ENCODE results near the gene CYP2D6.
"Not testable (repeated sequence)": the region's sequence is repeated elsewhere in the genome, so short reads cannot be mapped to it uniquely, and the experiment has no call there.

The CYP2D6 gene

DNA sequence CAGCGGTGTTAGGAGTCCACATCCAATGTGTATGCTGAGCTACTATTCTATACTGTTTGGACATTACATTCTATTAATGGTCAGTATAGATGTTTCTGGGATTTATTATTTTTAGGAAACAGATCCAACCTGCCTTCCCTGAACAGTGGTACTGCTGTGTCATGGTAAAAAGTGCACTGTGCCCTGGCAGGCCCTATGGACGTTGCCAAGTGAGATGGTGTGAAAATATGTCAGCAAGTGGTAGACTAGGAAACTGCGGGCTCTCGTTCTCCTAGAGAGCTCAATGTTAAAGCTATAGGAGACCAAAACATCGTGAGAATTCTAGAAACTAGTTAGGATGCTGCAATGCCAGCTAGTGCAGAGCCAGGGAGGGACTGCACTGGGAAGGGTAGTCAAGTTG lies 26.0 kb upstream of the CYP2D6 start:
- DNase-seq: no peak

DNA sequence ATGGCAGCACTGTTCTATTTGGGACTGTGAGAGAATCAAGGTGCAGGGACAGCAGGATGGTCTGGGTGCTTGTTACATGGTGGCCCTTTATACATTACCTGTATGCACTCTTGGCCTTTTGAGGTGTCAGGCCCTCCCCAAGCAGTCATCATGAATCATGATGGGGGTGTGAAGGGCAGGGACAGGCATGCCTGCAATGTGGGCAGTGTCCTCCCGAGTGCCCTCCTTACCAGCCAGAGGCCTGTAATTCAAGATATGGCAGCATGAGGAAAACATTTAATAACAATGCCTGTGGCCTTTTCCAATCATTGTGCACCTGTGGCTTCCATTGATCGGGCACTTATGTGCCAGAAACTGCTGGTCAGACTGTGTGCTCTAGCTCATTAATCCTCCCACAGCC lies 25.5 kb upstream of the CYP2D6 start:
- no peak for DNase-seq

DNA sequence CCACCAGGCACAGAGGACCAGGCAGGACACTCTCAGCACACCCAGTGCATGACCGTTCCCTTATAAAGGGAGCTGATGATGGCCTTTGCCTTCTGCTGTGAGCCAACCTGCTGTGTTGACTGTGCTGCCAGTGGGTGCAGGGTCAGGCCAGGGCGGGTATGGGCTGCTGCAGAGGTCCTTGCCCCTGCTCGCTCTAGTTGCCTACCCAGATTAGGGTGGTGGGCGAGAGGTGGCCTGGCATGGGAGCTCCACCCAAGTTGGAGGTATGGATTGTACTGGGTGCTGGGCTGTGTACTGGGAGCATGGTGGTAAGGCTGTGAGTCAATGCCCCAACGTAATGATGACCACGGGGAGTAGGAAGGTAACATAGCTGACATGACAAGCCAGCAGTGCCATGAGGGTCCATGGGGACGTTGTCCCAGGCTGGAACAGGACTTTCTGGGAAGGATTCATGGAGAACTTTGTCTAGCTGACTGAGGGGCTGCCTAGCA lies 24.5 kb upstream of the CYP2D6 start:
- no peak for DNase-seq

DNA sequence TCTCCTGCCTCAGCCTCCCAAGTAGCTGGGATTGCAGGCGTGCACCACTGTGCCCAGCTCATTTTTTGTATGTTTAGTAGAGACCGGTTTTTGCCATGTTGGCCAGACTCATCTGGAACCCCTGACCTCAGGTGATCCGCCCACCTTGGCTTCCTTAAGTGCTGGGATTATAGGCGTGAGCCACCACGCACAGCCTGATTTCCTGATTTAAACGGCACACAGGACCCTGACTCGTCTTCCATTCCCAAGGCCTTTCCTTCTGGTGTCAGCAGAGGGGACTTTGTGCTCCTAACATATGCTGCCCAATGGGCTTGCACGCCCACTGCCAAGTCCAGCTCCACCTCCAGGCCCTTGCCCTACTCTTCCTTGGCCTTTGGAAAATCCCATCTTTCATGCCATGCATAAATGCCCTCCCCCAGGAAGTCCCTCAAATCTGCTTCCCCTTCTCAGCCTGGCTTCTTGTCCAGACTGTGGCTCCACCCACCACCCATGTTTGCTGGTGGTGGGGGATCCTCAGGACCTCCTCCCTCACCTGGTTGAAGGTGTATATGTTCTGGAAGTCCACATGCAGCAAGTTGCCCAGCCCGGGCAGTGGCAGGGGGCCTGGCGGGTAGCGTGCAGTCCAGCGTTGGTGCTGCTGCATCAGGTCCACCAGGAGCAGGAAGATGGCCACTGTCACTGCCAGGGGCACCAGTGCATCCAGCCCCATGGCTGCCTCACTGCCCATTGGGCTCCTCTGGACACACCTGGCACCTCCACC lies 23.9 kb upstream of the CYP2D6 start:
- DNase-seq: no peak

DNA sequence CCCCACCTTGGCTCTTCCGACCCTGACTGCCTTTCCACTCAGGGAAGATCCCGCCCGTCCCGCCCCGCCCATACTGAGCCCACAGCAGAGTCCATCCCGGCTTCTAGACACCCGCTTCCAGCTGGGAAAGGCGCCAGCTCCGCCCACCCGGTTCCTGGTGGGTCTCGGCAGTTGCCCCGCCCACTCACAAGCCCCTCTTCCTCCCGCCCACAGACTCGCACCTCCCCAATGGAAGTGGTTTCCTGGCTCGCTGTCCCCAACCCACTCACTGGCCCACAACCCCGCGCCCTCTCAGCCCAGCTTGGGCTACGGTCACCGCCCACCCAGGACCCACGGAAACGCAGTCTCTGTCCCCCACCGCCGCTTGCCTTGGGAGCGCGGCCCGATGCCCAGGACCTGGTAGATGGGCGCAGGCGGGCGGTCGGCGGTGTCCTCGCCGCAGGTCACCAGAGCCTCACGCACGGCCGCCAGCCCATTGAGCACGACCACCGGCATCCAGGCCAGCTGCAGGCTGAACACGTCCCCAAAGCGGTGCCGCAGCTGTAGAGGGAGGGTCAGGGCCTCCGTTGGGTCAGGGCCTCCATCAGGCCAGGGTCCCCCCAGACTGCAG lies 22.2 kb upstream of the CYP2D6 start:
- DNase-seq: no peak

DNA sequence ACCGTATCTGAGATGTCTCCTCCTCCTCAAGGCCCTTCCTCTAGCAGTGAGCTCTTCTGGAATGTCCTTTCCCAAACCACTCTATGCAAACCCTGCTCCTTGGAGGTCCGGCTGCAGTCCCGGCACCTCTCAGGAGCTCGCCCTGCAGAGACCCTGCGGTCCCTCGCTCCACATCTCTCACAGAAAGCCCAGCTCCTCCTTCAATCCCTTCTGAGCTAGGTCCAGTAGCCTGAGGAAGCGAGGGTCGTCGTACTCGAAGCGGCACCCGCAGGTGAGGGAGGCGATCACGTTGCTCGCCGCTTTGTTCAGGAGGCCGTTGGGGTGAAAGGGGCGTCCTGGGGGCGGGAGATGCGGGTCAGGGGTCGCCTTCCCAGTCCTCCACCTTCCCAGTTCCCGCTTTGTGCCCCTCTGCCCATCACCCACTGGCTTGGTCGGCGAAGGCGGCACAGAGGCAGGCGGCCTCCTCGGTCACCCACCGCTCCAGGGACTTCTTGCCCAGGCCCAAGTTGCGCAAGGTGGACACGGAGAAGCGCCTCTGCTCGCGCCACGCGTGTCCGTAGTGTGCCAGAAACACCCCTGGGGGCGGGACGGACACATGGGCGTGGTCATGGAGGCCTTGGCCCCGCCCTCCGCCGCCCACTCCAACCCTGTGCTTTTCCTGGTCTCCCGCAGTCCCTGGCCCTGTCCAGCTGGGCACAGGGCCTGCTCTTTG lies 21.5 kb upstream of the CYP2D6 start:
- no peak for DNase-seq

DNA sequence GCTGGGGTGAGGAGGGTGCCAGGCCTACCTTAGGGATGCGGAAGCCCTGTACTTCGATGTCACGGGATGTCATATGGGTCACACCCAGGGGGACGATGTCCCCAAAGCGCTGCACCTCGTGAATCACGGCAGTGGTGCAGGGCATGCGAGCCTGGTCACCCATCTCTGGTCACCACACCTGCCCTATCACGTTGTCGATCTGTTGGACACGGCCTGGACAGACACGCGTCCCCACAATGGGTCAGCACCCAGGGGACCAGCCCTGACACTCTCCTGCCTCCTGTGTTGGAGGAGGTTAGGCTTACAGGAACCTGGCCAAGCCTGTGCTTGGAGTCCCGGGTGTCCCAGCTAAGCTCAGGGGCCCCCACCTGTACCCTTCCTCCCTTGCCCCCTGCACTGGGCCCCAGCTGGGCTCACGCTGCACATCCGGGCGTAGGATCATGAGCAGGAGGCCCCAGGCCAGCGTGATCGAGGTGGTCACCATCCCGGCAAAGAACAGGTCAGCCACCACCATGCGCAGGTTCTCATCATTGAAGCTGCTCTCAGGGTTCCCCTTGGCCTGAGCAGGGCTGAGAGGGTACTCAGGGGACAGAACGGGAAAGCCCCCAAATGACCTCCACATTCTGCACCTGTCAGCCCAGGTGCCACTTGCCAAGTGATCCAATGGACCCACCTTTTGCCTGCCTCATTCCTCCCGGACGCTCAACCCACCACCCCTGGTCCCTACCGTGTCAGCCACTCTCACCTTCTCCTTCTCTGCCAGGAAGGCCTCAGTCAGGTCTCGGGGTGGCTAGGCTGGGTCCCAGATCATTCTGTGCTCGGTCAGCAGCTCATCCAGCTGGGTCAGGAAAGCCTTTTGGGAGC lies 20.3 kb upstream of the CYP2D6 start:
- no peak for DNase-seq

DNA sequence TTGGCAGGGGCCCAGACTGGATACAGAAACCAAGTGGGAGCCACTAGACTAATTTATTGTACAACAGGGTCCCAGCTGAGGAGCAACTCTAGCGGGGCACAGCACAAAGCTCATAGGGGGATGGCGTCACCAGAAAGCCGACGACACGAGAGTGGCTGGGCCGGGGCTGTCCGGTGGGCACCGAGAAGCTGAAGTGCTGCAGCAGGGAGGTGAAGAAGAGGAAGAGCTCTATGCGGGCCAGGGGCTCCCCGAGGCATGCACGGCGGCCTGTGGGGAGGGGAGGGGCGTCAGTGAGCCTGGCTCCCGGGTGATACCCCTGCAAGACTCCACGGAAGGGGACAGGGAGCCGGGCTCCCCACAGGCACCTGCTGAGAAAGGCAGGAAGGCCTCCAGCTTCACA lies 19.2 kb upstream of the CYP2D6 start:
- DNase-seq: not testable (repeated sequence)

DNA sequence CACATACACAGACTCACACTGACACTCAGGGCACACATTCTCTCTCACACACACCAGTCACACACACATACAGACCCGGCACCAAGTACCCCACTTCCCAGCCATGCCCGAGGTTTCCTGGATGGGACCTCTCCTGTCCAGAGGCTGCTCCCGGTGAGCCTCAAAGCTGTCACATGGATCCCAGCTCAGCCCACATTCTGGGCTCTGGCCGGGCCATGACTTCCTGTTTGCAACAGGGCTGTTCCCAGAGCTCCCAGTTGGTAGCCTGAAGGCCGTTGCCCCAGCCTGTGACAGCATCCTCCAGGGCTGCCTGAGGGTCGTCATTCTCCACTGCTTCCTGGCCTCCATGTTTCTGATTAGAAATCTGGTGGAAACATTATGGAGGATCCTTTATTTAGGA lies 14.6 kb upstream of the CYP2D6 start:
- DNase-seq: no peak

DNA sequence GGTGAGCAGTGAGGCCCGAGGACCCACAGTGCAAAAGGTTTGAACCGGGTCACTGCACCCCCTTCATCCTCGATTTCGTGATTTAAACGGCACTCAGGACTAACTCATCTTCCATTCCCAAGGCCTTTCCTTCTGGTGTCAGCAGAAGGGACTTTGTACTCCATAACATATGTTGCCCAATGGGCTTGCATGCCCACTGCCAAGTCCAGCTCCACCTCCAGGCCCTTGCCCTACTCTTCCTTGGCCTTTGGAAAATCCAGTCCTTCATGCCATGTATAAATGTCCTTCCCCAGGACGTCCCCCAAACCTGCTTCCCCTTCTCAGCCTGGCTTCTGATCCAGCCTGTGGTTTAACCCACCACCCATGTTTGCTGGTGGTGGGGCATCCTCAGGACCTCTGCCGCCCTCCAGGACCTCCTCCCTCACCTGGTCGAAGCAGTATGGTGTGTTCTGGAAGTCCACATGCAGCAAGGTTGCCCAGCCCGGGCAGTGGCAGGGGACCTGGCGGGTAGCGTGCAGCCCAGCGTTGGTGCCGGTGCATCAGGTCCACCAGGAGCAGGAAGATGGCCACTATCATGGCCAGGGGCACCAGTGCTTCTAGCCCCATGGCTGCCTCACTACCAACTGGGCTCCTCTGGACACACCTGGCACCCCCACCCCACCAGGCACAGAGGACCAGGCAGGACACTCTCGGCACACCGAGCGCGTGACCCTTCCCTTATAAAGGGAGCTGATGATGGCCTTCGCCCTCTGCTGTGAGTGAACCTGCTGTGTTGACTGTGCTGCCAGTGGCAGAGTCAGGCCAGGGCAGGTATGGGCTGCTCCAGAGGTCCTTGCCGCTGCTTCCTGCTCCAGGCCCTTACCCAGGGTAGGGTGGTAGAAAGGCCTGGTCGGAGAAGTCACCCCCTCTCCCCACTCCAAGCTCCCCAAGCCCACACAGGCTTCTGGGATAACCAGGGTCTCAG lies 13.5 kb upstream of the CYP2D6 start:
- not testable (repeated sequence) for DNase-seq

DNA sequence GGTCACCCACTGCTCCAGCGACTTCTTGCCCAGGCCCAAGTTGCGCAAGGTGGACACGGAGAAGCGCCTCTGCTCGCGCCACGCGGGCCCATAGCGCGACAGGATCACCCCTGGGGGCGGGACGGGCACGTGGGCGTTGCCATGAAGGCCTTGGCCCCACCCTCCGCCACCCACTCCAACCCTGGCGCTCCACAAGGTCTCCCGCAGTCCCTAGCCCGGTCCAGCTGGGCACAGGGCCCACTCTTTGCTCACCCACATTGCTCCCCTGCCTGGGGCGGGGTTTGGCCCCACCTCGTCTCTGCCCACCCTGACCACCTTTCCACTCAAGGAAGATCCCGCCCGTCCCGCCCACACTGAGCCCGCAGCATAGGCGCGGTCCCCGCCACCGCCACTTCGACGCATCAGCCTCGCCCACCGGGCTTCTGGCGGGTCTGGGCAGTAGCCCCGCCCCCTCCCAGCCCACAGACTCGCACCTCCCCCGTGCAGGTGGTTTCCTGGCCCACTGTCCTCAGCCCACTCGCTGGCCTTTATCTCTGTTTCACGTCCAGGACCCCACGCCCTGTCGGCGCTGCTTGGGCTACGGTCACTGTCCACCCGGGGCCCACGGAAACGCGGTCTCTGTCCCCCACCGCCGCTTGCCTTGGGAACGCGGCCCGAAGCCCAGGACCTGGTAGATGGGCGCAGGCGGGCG lies 12.3 kb upstream of the CYP2D6 start:
- no peak for DNase-seq

DNA sequence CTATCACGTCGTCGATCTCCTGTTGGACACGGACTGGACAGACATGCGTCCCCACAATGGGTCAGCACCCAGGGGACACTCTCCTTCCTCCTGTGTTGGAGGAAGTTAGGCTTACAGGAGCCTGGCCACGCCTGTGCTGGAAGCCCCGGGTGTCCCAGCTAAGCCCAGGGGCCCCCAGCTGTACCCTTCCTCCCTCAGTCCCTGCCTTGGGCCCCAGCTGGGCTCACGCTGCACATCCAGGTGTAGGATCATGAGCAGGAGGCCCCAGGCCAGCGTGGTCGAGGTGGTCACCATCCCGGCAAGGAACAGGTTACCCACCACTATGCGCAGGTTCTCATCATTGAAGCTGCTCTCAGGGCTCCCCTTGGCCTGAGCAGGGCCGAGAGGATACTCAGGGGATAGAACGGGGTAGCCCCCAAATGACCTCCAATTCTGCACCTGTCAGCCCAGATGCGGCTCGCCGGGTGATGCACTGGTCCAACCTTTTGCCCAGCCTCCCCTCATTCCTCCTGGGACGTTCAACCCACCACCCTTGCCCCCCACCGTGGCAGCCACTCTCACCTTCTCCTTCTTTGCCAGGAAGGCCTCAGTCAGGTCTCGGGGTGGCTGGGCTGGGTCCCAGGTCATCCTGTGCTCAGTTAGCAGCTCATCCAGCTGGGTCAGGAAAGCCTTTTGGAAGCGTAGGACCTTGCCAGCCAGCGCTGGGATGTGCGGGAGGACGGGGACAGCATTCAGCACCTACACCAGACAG lies 10.9 kb upstream of the CYP2D6 start:
- not testable (repeated sequence) for DNase-seq

DNA sequence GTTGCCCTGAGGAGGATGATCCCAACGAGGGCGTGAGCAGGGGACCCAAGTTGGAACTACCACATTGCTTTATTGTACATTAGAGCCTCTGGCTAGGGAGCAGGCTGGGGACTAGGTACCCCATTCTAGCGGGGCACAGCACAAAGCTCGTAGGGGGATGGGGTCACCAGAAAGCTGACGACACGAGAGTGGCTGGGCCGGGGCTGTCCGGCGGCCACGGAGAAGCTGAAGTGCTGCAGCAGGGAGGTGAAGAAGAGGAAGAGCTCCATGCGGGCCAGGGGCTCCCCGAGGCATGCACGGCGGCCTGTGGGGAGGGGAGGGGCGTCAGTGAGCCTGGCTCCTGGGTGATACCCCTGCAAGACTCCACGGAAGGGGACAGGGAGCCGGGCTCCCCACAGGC lies 9.5 kb upstream of the CYP2D6 start:
- DNase-seq: not testable (repeated sequence)

DNA sequence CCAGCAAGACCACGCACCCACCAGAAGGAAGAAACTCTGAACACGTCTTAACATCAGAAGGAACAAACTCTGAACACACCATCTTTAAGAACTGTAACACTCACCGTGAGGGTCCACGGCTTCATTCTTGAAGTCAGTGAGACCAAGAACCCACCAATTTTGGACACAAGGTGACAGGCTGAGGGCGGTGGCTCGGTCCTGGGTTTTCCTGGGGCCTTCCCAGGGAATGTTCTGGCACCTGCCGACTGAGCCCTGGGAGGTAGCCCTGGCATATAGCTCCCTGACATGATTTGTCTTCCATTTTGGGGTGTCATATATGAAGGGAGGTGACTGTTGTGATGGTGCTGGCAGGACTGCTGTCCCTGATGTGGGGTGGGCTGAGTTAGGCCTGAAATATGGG lies 8.9 kb upstream of the CYP2D6 start:
- not testable (repeated sequence) for DNase-seq

DNA sequence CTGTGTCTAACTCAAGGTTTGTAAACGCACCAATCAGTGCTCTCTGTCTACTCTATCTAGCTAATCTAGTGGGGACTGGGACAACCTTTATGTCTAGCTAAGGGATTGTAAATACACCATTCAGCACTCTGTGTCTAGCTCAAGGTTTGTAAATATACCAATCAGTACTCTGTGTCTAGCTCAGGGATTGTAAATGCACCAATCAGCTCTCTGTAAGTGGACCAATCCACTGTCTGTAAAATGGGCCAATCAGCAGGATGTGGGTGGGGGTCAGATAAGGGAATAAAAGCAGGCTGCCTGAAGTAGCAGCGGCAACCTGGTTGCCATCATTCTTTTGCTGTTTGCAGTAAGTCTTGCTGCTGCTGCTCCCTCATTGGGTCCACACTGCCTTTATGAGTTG lies 8.4 kb upstream of the CYP2D6 start:
- no peak for DNase-seq

DNA sequence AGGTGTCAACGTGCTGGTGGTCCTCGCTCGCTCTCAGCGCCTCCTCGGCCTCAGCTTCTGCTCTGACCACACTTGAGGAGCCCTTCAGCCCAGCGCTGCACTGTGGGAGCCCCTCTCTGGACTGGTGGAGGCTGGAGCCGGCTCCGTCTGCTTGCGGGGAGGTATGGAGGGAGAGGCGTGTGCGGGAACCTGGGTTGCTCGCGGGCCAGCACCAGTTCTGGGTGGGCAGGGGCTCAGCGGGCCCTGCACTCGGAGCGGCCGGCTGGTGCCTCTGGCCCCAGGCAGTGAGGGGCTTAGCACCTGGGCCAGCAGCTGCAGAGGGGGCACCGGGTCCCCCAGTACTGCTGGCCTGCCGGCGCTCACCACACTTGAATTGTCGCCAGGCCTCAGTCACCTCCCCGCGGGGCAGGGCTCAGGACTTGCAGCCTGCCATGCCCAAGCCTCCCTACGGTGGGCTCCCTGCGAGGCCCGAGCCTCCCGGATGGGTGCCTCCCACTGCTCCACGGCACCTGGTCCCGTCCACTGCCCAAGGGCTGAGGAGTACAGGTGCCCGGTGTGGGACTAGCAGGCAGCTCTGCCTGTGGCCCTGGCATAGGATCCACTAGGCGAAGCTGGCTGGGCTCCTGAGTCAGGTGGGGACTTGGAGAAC lies 7.6 kb upstream of the CYP2D6 start:
- DNase-seq: no peak

DNA sequence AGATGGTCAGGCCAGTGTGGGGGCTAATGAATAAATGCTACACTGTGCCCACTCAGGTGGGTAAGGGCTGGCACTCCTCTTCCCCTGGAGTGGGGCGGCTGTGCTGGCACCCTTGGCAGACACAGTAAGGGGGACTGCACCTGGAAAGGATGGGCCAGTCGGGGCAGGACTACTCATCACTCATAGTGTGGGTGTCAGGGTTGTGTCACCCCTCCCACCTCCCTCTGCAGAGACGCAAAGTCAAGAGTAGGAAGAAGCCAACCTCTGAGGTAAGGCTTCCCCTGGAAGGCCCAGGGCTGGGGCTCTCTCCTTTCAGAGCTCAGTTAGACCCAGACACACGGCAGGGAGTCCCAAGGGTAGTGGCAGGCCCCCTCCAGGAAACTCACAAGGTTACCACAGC lies 5.1 kb upstream of the CYP2D6 start:
- not testable (repeated sequence) for DNase-seq

DNA sequence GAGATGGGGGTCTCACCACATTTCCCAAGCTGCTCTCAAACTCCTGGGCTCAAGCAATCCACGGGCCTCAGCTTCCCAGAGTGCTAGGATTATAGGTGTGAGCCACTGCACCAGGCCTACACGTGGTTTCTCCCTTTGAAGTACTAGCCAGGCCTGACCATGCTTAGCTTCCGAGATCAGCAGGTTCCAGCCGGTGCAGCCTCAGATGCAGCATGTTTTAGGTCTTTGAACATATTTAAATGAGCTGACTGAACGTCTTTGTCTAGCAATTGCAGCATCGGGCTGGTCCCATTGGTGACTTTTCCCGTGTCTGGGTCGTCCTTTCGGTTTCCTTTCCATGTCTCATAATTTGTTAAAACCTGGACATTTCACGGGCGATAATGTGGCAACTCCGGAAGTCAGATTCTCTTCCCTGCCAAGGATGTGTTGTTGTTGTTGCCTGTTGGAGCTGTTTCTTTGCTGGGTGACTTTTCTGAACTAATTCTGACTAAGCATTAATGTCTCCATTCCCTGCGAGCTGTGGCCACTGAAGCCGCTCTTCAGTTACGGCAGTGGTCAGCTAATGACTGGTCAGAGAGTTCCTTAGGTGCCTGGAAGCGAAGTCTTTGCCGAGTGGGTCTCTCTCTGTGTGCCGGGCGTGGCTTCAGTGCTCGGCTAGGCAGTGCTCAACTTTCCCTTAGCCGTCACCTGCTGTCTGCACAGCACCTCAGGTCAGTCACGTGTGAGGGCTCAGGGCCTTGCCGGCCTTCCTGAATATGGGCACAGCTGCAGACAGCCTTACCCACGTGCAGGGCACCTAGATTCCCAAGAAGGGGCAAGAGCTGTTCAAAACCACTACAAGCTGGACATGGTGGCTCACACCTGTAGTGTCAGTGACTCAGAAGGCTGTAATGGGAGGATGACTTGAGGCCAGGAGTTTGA lies 3.8 kb upstream of the CYP2D6 start:
- no peak for DNase-seq

DNA sequence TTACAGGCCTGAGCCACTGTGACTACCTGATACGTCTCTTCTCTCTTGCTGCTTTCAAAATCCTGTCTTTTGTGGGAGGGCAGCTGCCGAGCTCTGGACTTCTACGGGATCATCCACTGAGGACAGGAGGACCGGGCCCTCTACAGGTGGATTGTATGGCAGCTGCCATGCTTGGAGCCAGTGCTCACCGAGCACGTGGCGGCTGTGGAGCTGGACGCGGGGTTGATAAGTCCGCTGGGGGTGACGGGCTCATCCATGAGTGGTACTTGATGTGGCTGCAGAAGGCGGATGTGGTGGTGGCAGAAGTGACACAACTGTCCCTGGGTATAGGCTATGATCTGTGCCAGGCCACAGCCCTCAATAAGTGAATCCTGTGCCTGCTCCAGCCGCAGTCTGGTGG lies 1.8 kb upstream of the CYP2D6 start:
- no peak for DNase-seq

Measured in NCI-H1436 treated with DMSO at 0.1 percent for 48 hours (cell line).